ENCODE measurements around the gene MMEL1.
"Not testable (repeated sequence)": the region's sequence is repeated elsewhere in the genome, so short reads cannot be mapped to it uniquely, and the experiment has no call there.

Gene MMEL1

GRCh38 chr1:2628191-2628932, 4.5 kb downstream of the MMEL1 start:
- DNase-seq: no peak

- DNase-seq: no peak
Measured at GRCh38 chr1:2627746-2628145, 5.1 kb downstream of the MMEL1 start.

GRCh38 chr1:2625748-2626147, 7.1 kb downstream of the MMEL1 start:
- DNase-seq: not testable (repeated sequence)

GRCh38 chr1:2625311-2625710, 7.5 kb downstream of the MMEL1 start:
- DNase-seq: no peak

- DNase-seq: no peak
Measured at GRCh38 chr1:2624735-2625300, 8.0 kb downstream of the MMEL1 start.

- DNase-seq: no peak
Measured at GRCh38 chr1:2623571-2624337, 9.1 kb downstream of the MMEL1 start.

- DNase-seq: no peak
Measured at GRCh38 chr1:2617971-2618470, 14.8 kb downstream of the MMEL1 start.

- no peak for DNase-seq
Measured at GRCh38 chr1:2614145-2614544, 18.7 kb downstream of the MMEL1 start.

GRCh38 chr1:2612591-2613365, 20.0 kb downstream of the MMEL1 start:
- no peak for DNase-seq

- no peak for DNase-seq
Measured at GRCh38 chr1:2611621-2612437, 21.0 kb downstream of the MMEL1 start.

- peak; percentile 31 to 38 for DNase-seq
Measured at GRCh38 chr1:2611031-2611501, 21.8 kb downstream of the MMEL1 start.

- no peak for DNase-seq
Measured at GRCh38 chr1:2610036-2610959, 22.5 kb downstream of the MMEL1 start.

- DNase-seq: no peak
Measured at GRCh38 chr1:2609319-2610035, 23.3 kb downstream of the MMEL1 start.

GRCh38 chr1:2607641-2608091, 25.1 kb downstream of the MMEL1 start:
- DNase-seq: no peak

GRCh38 chr1:2606881-2607621, 25.8 kb downstream of the MMEL1 start:
- DNase-seq: no peak

- no peak for DNase-seq
Measured at GRCh38 chr1:2606396-2606880, 26.4 kb downstream of the MMEL1 start.

GRCh38 chr1:2605509-2606395, 27.1 kb downstream of the MMEL1 start:
- DNase-seq: no peak
